ENCODE measurements around the gene PARL.

PARL gene

DNA sequence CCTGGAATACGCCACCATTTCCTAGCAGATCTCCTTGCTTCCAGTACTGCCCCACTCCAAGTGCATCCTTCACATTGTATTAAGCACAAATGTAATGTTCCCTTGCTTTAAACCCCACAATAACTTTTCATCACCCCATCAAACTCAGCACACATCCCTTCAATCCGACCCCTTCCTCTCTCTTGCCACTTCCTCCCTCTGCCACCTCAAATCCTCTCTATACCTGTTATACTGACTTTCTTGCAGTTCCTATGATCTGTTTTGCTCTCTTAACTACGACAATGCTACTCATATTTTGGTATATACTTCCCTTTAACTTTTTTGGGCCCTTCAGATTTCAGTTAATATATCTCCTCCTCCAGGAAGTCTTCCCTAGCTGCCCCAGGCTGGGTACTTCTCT lies 14.1 kb downstream of the PARL start:
- Histone ChIP-seq H3K9ac (ENCODE audit: low read length) (no peak overlapping the region), H3K9me2 (replicated peaks; ENCODE audit: insufficient read depth, low read length) (no peaks in the 10 kb centered on the region), H3F3A (ENCODE audit: insufficient read depth, low read length) (no peaks in the 10 kb centered on the region), H3K4me1 (ENCODE audit: low read length) (no peaks in the 10 kb centered on the region), H3K79me2 (ENCODE audit: low read length) (peaks cover 72% of the 10 kb centered on the region), H4K20me1 (ENCODE audit: insufficient read depth, low read length) (peaks cover 2% of the 10 kb centered on the region; the same call in 1 of the 2 replicates), H3K9me3 (replicated peaks; ENCODE audit: insufficient read depth, low read length) (no peaks in the 10 kb centered on the region), H3K36me3 (replicated peaks; ENCODE audit: insufficient read depth, low read length) (no peaks in the 10 kb centered on the region), H3K4me3 (ENCODE audit: low read length) (no peak overlapping the region), H3K27ac (ENCODE audit: low read length) (no peak overlapping the region), H3K27me3 (replicated peaks; ENCODE audit: insufficient read depth, low read length) (no peaks in the 10 kb centered on the region), H2AFZ (ENCODE audit: low read length) (no peak overlapping the region), H3K4me2 (ENCODE audit: low read depth, low read length) (no peak overlapping the region)
- TF ChIP-seq, protein P1, sequence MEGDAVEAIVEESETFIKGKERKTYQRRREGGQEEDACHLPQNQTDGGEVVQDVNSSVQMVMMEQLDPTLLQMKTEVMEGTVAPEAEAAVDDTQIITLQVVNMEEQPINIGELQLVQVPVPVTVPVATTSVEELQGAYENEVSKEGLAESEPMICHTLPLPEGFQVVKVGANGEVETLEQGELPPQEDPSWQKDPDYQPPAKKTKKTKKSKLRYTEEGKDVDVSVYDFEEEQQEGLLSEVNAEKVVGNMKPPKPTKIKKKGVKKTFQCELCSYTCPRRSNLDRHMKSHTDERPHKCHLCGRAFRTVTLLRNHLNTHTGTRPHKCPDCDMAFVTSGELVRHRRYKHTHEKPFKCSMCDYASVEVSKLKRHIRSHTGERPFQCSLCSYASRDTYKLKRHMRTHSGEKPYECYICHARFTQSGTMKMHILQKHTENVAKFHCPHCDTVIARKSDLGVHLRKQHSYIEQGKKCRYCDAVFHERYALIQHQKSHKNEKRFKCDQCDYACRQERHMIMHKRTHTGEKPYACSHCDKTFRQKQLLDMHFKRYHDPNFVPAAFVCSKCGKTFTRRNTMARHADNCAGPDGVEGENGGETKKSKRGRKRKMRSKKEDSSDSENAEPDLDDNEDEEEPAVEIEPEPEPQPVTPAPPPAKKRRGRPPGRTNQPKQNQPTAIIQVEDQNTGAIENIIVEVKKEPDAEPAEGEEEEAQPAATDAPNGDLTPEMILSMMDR (IDR thresholded peaks at IDR 0.05; ENCODE audit: low read length) = no peak
- TF ChIP-seq EZH2 (optimal IDR thresholded peaks at IDR 0.05; ENCODE audit: low read depth, low read length) = no peak
- TF ChIP-seq EZH2phosphoT487 (IDR thresholded peaks at IDR 0.05; ENCODE audit: low read length) = no peak
- DNase-seq = no peak

DNA sequence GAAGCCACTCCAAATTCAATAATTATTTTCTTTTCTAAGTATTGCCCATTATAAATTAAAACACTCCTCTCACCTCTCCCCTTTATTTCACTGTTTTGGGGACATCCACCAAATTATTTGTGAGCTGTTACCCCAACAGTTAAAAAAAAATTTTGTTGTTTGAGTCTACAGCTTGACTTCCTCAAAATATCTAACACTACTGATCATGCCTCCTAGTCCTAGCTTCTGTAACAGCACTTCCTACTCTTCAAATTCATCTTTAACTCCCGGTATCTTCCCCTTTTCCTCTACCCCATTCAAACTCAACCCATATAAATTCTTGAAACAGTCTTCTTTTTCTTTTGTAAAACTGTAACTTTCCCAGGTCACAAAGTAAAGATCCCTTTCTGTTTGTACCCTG lies 15.9 kb downstream of the PARL start:
- TF ChIP-seq EZH2 (optimal IDR thresholded peaks at IDR 0.05; ENCODE audit: low read depth, low read length) (no peak), EZH2phosphoT487 (IDR thresholded peaks at IDR 0.05; ENCODE audit: low read length) (no peak)
- TF ChIP-seq, protein P1 (IDR thresholded peaks at IDR 0.05; ENCODE audit: low read length) = no peak
- Histone ChIP-seq H3K27ac (ENCODE audit: low read length) (no peak overlapping the region), H3K4me2 (ENCODE audit: low read depth, low read length) (no peak overlapping the region), H3K4me3 (ENCODE audit: low read length) (no peak overlapping the region), H4K20me1 (ENCODE audit: insufficient read depth, low read length) (peaks cover 2% of the 10 kb centered on the region; the same call in 1 of the 2 replicates), H3K4me1 (ENCODE audit: low read length) (no peaks in the 10 kb centered on the region), H3K9ac (ENCODE audit: low read length) (no peak overlapping the region), H2AFZ (ENCODE audit: low read length) (no peak overlapping the region), H3K9me2 (replicated peaks; ENCODE audit: insufficient read depth, low read length) (no peaks in the 10 kb centered on the region), H3K79me2 (ENCODE audit: low read length) (peaks cover 54% of the 10 kb centered on the region), H3K27me3 (replicated peaks; ENCODE audit: insufficient read depth, low read length) (no peaks in the 10 kb centered on the region), H3K36me3 (replicated peaks; ENCODE audit: insufficient read depth, low read length) (no peaks in the 10 kb centered on the region), H3F3A (ENCODE audit: insufficient read depth, low read length) (no peaks in the 10 kb centered on the region), H3K9me3 (replicated peaks; ENCODE audit: insufficient read depth, low read length) (no peaks in the 10 kb centered on the region)
- no peak for DNase-seq

DNA sequence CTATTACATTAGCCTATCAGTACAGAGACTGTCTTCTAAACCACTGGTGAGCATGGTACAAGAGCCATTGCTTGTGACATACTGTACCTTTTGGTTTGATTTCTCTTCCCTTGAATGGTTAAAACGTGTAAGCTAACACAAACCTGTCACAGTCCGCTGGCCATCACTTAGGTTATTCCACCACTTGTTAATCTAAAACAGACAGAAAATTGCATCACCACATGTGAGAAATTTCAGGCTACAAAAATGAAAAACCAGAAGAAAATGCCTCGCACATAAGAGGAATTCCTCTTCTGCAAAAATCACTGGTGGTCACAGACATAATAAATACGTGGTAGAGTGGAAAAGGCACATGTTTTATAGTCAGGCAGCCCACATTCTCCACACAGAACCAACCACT lies 22.1 kb downstream of the PARL start:
- Histone ChIP-seq H3K79me2 (ENCODE audit: low read length) (no peaks in the 10 kb centered on the region), H3K27ac (ENCODE audit: low read length) (no peak overlapping the region), H2AFZ (ENCODE audit: low read length) (no peak overlapping the region), H3K4me1 (ENCODE audit: low read length) (no peaks in the 10 kb centered on the region), H3K27me3 (replicated peaks; ENCODE audit: insufficient read depth, low read length) (no peaks in the 10 kb centered on the region), H4K20me1 (ENCODE audit: insufficient read depth, low read length) (no peaks in the 10 kb centered on the region), H3K36me3 (replicated peaks; ENCODE audit: insufficient read depth, low read length) (peaks cover 17% of the 10 kb centered on the region), H3K9me2 (replicated peaks; ENCODE audit: insufficient read depth, low read length) (no peaks in the 10 kb centered on the region), H3K9me3 (replicated peaks; ENCODE audit: insufficient read depth, low read length) (no peaks in the 10 kb centered on the region), H3F3A (ENCODE audit: insufficient read depth, low read length) (no peaks in the 10 kb centered on the region), H3K4me2 (ENCODE audit: low read depth, low read length) (no peak overlapping the region), H3K4me3 (ENCODE audit: low read length) (no peak overlapping the region), H3K9ac (ENCODE audit: low read length) (no peak overlapping the region)
- no peak for DNase-seq
- TF ChIP-seq EZH2 (optimal IDR thresholded peaks at IDR 0.05; ENCODE audit: low read depth, low read length) = no peak

DNA sequence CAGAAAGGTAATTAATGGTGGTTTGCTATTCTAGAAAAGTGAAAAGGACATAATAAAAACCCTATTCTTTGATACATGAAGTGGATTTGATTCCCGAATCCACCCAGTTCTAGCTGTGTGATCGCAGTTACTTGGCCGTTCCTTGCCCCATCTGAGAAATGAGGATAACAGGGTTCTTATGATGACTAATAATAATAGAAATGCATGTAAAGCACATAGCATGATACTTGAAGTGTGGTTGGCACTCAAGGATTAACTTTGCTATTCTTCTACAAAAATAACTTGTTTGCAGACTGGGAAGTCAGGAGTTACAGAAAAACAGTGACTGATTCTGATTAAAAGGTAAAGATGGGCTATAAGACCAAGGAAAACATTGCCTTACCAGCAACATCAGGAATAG lies 26.8 kb downstream of the PARL start:
- Histone ChIP-seq H3K36me3 (replicated peaks; ENCODE audit: insufficient read depth, low read length) (peaks cover 15% of the 10 kb centered on the region), H3K9me3 (replicated peaks; ENCODE audit: insufficient read depth, low read length) (no peaks in the 10 kb centered on the region), H3K9ac (ENCODE audit: low read length) (no peak overlapping the region), H3K27ac (ENCODE audit: low read length) (no peak overlapping the region), H3K4me2 (ENCODE audit: low read depth, low read length) (no peak overlapping the region), H3K79me2 (ENCODE audit: low read length) (no peaks in the 10 kb centered on the region), H4K20me1 (ENCODE audit: insufficient read depth, low read length) (no peaks in the 10 kb centered on the region; the same call in 1 of the 2 replicates), H3K27me3 (replicated peaks; ENCODE audit: insufficient read depth, low read length) (no peaks in the 10 kb centered on the region), H3F3A (ENCODE audit: insufficient read depth, low read length) (no peaks in the 10 kb centered on the region), H2AFZ (ENCODE audit: low read length) (no peak overlapping the region), H3K4me3 (ENCODE audit: low read length) (no peak overlapping the region), H3K4me1 (ENCODE audit: low read length) (no peaks in the 10 kb centered on the region), H3K9me2 (replicated peaks; ENCODE audit: insufficient read depth, low read length) (no peaks in the 10 kb centered on the region)
- TF ChIP-seq, protein P1 (IDR thresholded peaks at IDR 0.05; ENCODE audit: low read length) = no peak
- no peak for TF ChIP-seq EZH2 (optimal IDR thresholded peaks at IDR 0.05; ENCODE audit: low read depth, low read length)
- TF ChIP-seq EZH2phosphoT487 (IDR thresholded peaks at IDR 0.05; ENCODE audit: low read length) = no peak
- DNase-seq = no peak

Data from MM.1S (cell line).